Right atrium auricular region (tissue), 2 donors: ENCODE results near the gene SLX9. TPM values are rescaled to one million over a fixed set of nuclear protein-coding genes. Genes with fewer than 3 reads are reported as not detected.

ENCODE experiments used
- DNase-seq: peaks from one replicate; pipeline ENCODE4 v3.0.0-alpha.2; 2019; ENCODE audit warnings: low spot score
- H3K27ac ChIP-seq, 2 donors: fragments of 200-600 bp; sonication (generic); 1 replicate in 1 of 2; 2 replicates in 1 of 2; pipeline ENCODE4 v1.5.1; 2016 to 2019
- H3K27me3 ChIP-seq, 2 donors: fragments of 200-600 bp; sonication (generic); one replicate each; pipeline versions ENCODE4 v1.5.1 to v1.6.0; 2017 to 2019
- H3K36me3 ChIP-seq: fragments of 200-600 bp; sonication (generic); one replicate; pipeline ENCODE4 v1.5.1; 2016
- H3K4me1 ChIP-seq, 2 donors: fragments of 200-600 bp; sonication (generic); one replicate each; pipeline versions ENCODE4 v1.5.1 to v1.6.0; 2017 to 2019
- H3K4me3 ChIP-seq, 2 donors: fragments of 200-600 bp; sonication (generic); 1 replicate in 1 of 2; 2 replicates in 1 of 2; pipeline ENCODE4 v1.5.1; 2017 to 2019; ENCODE audit warnings: mild to moderate bottlenecking in 1 of 2, moderate library complexity in 1 of 2
- H3K9me3 ChIP-seq, 2 donors: fragments of 200-600 bp; sonication (generic); one replicate each; pipeline ENCODE4 v1.5.1; 2019
- total RNA-seq, 2 donors: library from RNA; depleted of rRNA; stranded (reverse); fragments of >200 nt; gene quantifications; one replicate each; pipeline ENCODE4 v1.1.0, GENCODE V29; 2016
- TF ChIP-seq, protein P1 (sequence below), 2 donors: fragments of 200-600 bp; sonication (generic); IDR thresholded peaks; one replicate each; pipeline ENCODE4 v1.5.1; 2019; ENCODE audit warnings: antibody characterized with exemption in 2 of 2

The SLX9 gene
- total RNA-seq, 2 donors from 2014 or later, result 15.9 to 18.8 TPM

DNA sequence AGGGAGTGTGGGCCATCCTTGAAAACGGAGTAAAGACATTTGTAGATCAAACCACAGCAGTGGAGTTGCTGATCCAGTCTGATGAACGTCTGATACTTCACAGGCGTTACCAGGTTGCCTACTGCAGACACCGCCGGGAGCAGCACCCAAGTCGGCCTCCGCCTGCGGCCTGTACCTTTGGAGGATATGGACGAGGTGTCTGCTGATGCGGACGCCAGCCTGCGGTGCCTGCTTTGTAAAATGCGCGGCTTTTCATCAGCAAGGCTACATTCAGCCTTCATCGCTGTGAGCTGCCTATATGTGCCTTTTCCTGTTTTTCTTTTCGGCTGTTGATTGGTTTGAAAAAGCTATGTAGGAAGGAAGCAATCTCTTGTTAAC is 16.0 kb downstream of the SLX9 start:
- H3K4me3 ChIP-seq, result no peak overlapping the region

DNA sequence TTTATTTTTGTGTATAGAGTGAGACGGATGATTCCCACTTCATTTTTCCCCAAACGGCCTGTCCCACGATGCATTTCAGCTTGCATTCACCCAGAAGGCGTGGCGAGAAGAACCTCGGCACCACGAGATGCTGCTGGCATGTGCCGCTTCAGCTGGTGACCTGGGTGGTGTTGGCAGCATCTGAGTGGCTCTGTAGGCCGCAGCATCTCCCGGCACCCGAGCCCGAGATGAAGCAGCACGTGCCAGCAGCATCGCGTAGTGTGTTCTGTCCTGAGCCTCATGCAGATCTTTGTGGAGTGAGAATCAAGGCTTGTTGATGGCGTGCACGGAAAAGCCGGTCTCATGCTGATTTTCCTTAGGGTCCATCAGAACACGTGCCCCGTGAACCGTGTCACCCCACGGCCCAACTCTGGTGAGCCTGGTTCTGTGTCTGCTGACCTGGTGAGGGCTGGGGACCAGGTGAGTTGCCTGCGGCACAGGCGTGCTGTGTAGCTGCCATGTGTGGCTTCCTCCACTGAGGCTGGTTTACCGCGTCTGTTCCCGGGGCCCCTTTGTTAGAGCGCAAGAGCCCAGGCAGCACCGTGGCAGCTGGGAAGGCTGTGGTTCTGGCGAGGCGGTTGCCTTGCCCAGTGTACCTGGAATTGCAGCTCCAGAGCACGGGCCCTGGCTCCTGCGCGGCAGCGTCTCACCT is 16.7 kb downstream of the SLX9 start:
- H3K27me3 ChIP-seq, result no peaks in the 10 kb centered on the region
- no peaks in the 10 kb centered on the region for H3K9me3 ChIP-seq
- no peak overlapping the region for H3K4me3 ChIP-seq
- no peaks in the 10 kb centered on the region for H3K36me3 ChIP-seq
- peak overlapping the region; percentile 91 to 92 for H3K27ac ChIP-seq
- H3K4me1 ChIP-seq, result peaks cover 0 to 76% of the 10 kb centered on the region in 2 donors
- TF ChIP-seq, protein P1, sequence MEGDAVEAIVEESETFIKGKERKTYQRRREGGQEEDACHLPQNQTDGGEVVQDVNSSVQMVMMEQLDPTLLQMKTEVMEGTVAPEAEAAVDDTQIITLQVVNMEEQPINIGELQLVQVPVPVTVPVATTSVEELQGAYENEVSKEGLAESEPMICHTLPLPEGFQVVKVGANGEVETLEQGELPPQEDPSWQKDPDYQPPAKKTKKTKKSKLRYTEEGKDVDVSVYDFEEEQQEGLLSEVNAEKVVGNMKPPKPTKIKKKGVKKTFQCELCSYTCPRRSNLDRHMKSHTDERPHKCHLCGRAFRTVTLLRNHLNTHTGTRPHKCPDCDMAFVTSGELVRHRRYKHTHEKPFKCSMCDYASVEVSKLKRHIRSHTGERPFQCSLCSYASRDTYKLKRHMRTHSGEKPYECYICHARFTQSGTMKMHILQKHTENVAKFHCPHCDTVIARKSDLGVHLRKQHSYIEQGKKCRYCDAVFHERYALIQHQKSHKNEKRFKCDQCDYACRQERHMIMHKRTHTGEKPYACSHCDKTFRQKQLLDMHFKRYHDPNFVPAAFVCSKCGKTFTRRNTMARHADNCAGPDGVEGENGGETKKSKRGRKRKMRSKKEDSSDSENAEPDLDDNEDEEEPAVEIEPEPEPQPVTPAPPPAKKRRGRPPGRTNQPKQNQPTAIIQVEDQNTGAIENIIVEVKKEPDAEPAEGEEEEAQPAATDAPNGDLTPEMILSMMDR (IDR thresholded peaks at IDR 0.05), result no peak
- DNase-seq, result no peak

More for the DNA sequence above, 16.0 kb downstream of the SLX9 start:
- Histone ChIP-seq H3K27ac (peak overlapping the region; percentile 91 to 92), H3K4me1 (peaks cover 0 to 76% of the 10 kb centered on the region in 2 donors), H3K36me3 (no peaks in the 10 kb centered on the region), H3K9me3 (no peaks in the 10 kb centered on the region), H3K27me3 (no peaks in the 10 kb centered on the region)
- no peak for DNase-seq
- TF ChIP-seq, protein P1 (IDR thresholded peaks at IDR 0.05), result no peak

DNA sequence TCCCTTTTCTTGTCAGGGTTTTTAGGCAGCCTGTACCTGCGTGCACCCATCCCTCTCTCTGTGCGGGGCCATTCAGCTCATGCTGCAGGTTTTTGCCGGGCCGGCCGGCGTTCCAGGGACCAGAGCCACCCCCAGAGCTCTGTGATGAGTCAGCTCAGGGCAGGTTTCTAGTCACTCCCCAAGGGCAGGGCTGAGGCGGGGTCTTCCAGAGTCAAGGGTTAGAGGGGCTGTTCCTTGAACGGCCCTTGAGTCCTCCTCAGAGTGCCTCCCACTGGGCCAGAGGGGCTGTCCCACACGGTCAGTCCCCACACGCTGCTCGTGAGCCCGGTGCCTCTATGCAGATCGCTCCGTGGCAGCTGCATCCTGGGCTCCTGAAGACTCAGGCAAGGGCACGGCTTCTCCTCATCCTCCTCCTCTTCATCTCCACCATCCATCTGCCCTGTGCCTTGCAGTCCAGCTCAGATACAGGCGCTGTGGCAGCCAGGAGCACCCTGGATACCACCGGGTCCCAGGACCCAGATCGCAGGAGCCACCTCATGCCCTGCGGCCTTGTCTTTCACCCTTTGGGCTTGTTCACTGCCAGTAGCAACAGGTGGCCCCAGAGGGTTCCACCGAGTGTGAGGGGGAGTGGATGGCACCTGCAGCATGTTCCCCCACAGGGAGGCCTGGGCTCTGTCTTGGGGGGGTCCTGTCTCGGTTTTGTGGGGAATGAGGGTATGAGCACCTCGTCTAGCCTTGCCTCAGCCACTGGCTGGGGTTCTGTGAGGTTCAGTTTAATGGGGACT is 17.4 kb downstream of the SLX9 start:
- Histone ChIP-seq H3K9me3 (no peaks in the 10 kb centered on the region), H3K36me3 (no peaks in the 10 kb centered on the region), H3K27me3 (no peaks in the 10 kb centered on the region), H3K27ac (peak overlapping the region; percentile 70 to 91), H3K4me3 (no peak overlapping the region), H3K4me1 (peaks cover 0 to 77% of the 10 kb centered on the region in 2 donors)
- DNase-seq, result no peak
- TF ChIP-seq, protein P1 (IDR thresholded peaks at IDR 0.05), result no peak

DNA sequence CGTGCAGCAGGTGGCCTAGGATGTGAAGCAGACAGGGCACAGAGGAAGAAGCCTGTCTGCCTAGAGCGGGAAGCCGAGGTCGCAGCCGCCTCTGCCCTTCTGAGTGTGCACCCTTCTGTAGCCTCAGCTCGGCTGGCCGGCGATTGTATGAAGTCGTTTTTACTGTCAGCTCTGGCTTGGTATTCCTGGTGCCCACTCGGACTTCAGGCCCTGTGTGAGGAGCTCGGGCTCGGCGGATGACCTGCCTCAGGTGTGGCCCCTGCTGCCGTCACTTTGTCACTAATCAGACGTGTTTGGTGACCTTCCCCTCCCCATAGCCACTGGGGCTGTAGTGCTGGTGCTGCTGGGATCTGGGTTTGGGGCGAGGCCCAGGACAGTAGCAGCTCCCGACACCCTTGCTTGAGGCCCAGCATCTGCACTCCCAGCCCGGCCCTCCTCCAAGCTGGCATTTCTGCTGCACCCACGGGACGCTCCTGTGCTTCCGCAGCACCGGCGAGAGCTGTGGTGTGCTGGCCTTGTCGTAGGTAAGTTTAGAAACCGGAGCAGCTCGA is 18.1 kb downstream of the SLX9 start:
- Histone ChIP-seq H3K4me1 (peaks cover 0 to 74% of the 10 kb centered on the region in 2 donors), H3K4me3 (peak overlapping the region in 1 of 2 donors; percentile 35), H3K36me3 (no peaks in the 10 kb centered on the region), H3K9me3 (no peaks in the 10 kb centered on the region), H3K27me3 (no peaks in the 10 kb centered on the region), H3K27ac (peak overlapping the region; percentile 70 to 91)
- no peak for DNase-seq
- TF ChIP-seq, protein P1 (IDR thresholded peaks at IDR 0.05), result no peak

DNA sequence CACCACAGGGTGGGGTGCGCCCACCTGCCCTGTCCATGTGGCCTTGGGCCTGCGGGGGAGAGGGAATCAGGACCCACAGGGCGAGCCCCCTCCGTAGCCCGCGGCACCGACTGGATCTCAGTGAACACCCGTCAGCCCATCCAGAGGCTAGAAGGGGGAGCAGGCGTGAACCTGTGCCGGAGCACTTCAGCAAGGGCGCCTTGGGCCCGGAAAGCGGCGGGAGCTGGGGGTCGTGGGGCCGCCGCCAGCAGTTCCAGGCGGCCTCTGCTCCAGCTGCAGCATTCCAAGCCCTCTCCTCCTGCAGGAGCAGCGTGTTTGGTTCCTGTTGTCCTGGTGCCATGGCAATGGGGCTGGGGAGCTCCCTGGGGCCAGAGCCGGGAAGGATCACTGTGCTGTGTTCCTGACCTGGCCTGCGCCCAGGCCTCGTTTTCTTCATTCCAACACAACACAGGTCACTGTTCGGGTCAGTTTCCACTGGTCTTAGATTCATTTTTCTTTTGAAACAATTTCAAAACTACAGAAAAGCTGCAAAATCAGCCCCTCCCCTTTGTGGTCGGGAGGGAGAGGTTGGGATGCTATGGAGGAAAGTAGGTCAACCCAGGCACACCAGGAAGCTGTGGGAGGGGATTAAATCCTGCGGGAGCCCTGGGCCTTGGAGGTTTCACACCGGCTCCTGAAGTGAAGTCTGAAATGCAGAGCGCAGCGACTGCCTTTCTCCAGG is 18.8 kb downstream of the SLX9 start:
- TF ChIP-seq, protein P1 (IDR thresholded peaks at IDR 0.05), result no peak
- peak overlapping the region in 1 of 2 donors; percentile 35 for H3K4me3 ChIP-seq
- no peaks in the 10 kb centered on the region for H3K9me3 ChIP-seq
- peaks cover 0 to 68% of the 10 kb centered on the region in 2 donors for H3K4me1 ChIP-seq
- no peaks in the 10 kb centered on the region for H3K27me3 ChIP-seq
- peak overlapping the region; percentile 70 to 91 for H3K27ac ChIP-seq
- H3K36me3 ChIP-seq, result no peaks in the 10 kb centered on the region
- DNase-seq, result peak; percentile 90
